Measurements from ENCODE around the gene MED10. TPM values are rescaled to one million over a fixed set of nuclear protein-coding genes. Genes with fewer than 3 reads are reported as not detected.
A peak's percentile ranks its signal among the peaks of the same experiment; 100 is the strongest.

Gene MED10
- total RNA-seq, 1 donor from 2014 or later = 32.7 TPM

GRCh38 chr5:6396043-6396442 is 17.7 kb upstream of the MED10 start:
- intact Hi-C loops (cut with DNase I) = no loop called here
- DNase-seq (ENCODE audit: extremely low spot score in 2 of 2) = peak in 1 of 2 donors; percentile 71

GRCh38 chr5:6395621-6396020 is 17.3 kb upstream of the MED10 start:
- H3K4me1 ChIP-seq = no peaks in the 10 kb centered on the region
- no peak overlapping the region for H3K27ac ChIP-seq
- no peaks in the 10 kb centered on the region for H3K9me3 ChIP-seq
- no peak for TF ChIP-seq POLR2AphosphoS5 (IDR thresholded peaks at IDR 0.05; ENCODE audit: insufficient read depth in 1 of 2, low read depth in 1 of 2)
- no peak overlapping the region for H3K4me3 ChIP-seq
- H3K36me3 ChIP-seq = no peaks in the 10 kb centered on the region
- H3K27me3 ChIP-seq = no peaks in the 10 kb centered on the region
- DNase-seq (ENCODE audit: extremely low spot score in 2 of 2) = peak; percentile 46 to 54
- intact Hi-C loops (cut with DNase I) = no loop called here

More at GRCh38 chr5:6396043-6396442, 17.7 kb upstream of the MED10 start:
- no peaks in the 10 kb centered on the region for H3K4me1 ChIP-seq
- H3K27me3 ChIP-seq = no peaks in the 10 kb centered on the region
- no peak for TF ChIP-seq POLR2A (IDR thresholded peaks at IDR 0.05)
- TF ChIP-seq POLR2AphosphoS5 (IDR thresholded peaks at IDR 0.05; ENCODE audit: insufficient read depth in 1 of 2, low read depth in 1 of 2) = no peak
- TF ChIP-seq, protein P1, sequence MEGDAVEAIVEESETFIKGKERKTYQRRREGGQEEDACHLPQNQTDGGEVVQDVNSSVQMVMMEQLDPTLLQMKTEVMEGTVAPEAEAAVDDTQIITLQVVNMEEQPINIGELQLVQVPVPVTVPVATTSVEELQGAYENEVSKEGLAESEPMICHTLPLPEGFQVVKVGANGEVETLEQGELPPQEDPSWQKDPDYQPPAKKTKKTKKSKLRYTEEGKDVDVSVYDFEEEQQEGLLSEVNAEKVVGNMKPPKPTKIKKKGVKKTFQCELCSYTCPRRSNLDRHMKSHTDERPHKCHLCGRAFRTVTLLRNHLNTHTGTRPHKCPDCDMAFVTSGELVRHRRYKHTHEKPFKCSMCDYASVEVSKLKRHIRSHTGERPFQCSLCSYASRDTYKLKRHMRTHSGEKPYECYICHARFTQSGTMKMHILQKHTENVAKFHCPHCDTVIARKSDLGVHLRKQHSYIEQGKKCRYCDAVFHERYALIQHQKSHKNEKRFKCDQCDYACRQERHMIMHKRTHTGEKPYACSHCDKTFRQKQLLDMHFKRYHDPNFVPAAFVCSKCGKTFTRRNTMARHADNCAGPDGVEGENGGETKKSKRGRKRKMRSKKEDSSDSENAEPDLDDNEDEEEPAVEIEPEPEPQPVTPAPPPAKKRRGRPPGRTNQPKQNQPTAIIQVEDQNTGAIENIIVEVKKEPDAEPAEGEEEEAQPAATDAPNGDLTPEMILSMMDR (IDR thresholded peaks at IDR 0.05) = no peak
- H3K9me3 ChIP-seq = no peaks in the 10 kb centered on the region
- H3K27ac ChIP-seq = no peak overlapping the region
- H3K4me3 ChIP-seq = no peak overlapping the region
- no peaks in the 10 kb centered on the region for H3K36me3 ChIP-seq

DNA sequence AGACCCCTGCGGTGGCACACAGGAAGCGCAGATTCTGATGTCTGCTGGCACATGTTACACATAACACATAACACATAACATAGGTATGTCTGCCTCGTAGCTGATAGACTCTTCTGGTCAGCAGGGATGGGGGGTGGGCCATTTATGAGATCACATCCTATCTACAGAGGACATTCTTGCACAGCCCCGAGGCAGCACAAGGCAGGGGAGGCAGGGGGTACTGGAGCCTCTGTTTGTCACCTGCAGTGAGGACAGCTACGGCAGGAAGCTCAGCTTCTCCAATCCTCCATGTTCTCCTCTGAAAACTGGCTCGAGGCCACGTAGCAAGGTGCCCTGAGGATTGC is 16.7 kb upstream of the MED10 start:
- H3K27me3 ChIP-seq = no peaks in the 10 kb centered on the region

DNA sequence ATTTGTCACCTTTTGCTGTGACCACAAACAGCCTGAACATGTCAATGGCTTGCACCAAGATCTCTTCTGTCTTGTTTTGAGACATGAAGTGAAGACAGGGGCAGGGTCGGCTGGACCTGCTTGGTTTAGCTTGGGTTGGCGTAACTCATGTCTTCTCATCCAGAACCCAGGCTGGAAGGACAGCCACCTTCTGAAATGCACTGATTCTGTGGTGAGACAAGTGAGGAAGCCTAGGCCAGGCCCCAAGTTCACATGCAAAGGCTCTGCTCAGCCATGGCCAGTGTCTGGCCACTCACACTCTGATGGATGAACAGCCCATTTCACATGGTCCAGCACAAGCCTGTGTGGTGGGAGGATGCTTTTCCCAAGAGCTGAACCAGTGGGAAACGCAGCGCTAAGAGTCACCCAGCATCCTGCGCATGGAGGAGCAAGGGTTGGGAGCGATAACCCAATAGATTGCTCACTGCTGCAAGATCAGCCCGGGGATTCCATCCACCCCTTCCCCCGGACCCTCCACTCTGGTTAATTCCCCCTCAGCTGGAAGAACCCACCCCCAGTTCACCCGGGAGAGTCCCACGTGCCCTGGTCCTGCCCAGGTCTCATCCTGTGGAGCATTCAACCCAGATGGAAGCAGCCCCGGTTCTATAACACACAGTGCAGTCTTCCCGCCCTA is 16.2 kb upstream of the MED10 start:
- TF ChIP-seq POLR2AphosphoS5 (IDR thresholded peaks at IDR 0.05; ENCODE audit: insufficient read depth in 1 of 2, low read depth in 1 of 2) (no peak), POLR2A (IDR thresholded peaks at IDR 0.05) (no peak)
- TF ChIP-seq, protein P1 (IDR thresholded peaks at IDR 0.05) = no peak
- no peaks in the 10 kb centered on the region for H3K36me3 ChIP-seq
- H3K27ac ChIP-seq = no peak overlapping the region
- H3K4me1 ChIP-seq = no peaks in the 10 kb centered on the region
- no peak overlapping the region for H3K4me3 ChIP-seq
- intact Hi-C loops (cut with DNase I) = no loop called here
- DNase-seq (ENCODE audit: extremely low spot score in 2 of 2) = peak; percentile 70
- H3K27me3 ChIP-seq = no peaks in the 10 kb centered on the region
- H3K9me3 ChIP-seq = no peaks in the 10 kb centered on the region

More for the DNA sequence above, 16.7 kb upstream of the MED10 start:
- Histone ChIP-seq H3K9me3 (no peaks in the 10 kb centered on the region), H3K4me3 (no peak overlapping the region), H3K27ac (no peak overlapping the region), H3K36me3 (no peaks in the 10 kb centered on the region), H3K4me1 (no peaks in the 10 kb centered on the region)
- intact Hi-C loops (cut with DNase I) = no loop called here
- TF ChIP-seq, protein P1 (IDR thresholded peaks at IDR 0.05) = no peak
- TF ChIP-seq POLR2AphosphoS5 (IDR thresholded peaks at IDR 0.05; ENCODE audit: insufficient read depth in 1 of 2, low read depth in 1 of 2) = no peak
- TF ChIP-seq POLR2A (IDR thresholded peaks at IDR 0.05) = no peak
- peak; percentile 52 to 82 for DNase-seq (ENCODE audit: extremely low spot score in 2 of 2)

DNA sequence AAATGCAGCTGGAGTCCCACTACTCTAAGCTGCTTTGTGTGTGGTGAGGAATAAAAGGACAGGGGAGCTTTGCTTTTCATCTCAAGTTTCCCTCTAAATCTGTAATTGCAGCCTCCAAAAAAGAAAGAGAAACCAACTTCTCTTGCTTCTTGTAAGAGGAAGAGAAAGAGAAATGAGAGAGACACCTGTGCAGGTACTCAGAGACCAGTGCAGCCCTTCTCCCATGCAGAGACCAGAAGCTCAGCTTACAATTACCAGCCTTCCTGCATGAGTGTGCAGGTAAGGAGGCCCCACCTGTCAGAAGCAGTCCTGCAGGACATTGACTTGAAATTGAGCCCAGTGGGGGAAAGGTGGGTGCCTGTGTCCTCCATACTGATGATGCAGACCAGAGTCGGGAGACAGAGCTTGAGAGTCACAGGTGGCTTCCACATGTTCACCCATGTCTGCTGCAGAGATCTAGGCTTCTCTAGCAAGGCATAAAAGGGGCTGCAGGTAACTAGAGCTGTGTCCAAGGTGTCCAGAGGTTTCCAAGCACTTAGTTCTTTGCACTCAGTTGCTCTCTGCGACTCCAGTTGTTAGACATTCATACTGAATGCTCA is 15.3 kb upstream of the MED10 start:
- Histone ChIP-seq H3K27me3 (no peaks in the 10 kb centered on the region), H3K36me3 (no peaks in the 10 kb centered on the region), H3K9me3 (no peaks in the 10 kb centered on the region), H3K27ac (no peak overlapping the region), H3K4me1 (no peaks in the 10 kb centered on the region), H3K4me3 (no peak overlapping the region)
- peak; percentile 52 to 61 for DNase-seq (ENCODE audit: extremely low spot score in 2 of 2)
- intact Hi-C loops (cut with DNase I) = no loop called here
- TF ChIP-seq, protein P1 (IDR thresholded peaks at IDR 0.05) = no peak
